ENCODE data around the gene SRRT. TPM values are rescaled to one million over a fixed set of nuclear protein-coding genes. Genes with fewer than 3 reads are reported as not detected.
A peak's percentile ranks its signal among the peaks of the same experiment; 100 is the strongest.

The SRRT gene
- total and polyA plus RNA-seq, 4 experiments from 2014 or later: 37.8 to 272 (median 175) TPM

DNA sequence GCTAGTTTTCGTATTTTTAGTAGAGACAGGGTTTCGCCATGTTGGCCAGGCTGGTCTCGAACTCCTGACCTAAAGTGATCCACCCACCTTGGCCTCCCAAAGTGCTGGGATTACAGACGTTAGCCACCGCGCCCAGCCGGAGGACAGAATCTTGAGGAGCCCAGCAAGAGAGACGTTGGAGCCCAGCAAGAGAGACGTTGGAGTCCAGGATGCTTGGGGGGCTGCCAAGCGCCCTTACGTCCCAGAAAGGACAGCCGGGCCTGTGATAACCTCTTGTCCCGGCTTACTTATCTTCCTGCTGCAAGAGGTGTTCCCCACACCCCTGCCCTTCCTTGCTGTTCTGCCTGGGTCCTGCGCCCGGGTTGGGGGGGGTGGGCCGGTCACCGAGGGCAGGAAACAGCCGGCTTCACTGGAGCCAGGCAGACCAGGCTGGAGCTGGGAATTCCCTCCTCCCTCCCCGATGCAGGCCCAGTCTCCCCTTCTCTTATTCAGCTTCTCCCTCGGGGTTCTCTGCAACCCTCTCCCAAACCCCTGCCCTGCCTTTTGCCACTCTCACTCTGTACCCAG, 45.7 kb upstream of the SRRT start:
- Mint-ChIP-seq H3K36me3 (peaks cover 0 to 4% of the 10 kb centered on the region in 2 donors), H3K4me3 (peak overlapping the region in 1 of 8 donors; percentile 22), H3K27ac (no peak overlapping the region), H3K9me3 (peaks cover 0 to 8% (median 0%) of the 10 kb centered on the region in 8 donors), H3K4me1 (peaks cover 14 to 29% (median 21%) of the 10 kb centered on the region in 4 donors), H3K27me3 (peaks cover 22 to 28% of the 10 kb centered on the region in 2 donors)
- intact Hi-C loops (cut with micrococcal nuclease): no loop called here
- Histone ChIP-seq H3K27ac (ENCODE audit: low read depth, low read length) (no peak overlapping the region), H3K36me3 (ENCODE audit: insufficient read depth, low read length) (no peaks in the 10 kb centered on the region), H3K9me3 (ENCODE audit: control insufficient read depth in 1 of 2, low read length in 2 of 2) (no peaks in the 10 kb centered on the region), H3K27me3 (ENCODE audit: insufficient read depth, low read length) (peaks cover 4% of the 10 kb centered on the region), H3K4me3 (ENCODE audit: low read length in 2 of 2) (no peak overlapping the region), H3K4me1 (ENCODE audit: insufficient read depth, low read length) (peaks cover 13% of the 10 kb centered on the region)
- ChIA-PET CTCF (ENCODE audit: partially characterized antibody) (no interaction called here), POLR2A (ENCODE audit: partially characterized antibody) (no interaction called here)
- DNase-seq: no peak

DNA sequence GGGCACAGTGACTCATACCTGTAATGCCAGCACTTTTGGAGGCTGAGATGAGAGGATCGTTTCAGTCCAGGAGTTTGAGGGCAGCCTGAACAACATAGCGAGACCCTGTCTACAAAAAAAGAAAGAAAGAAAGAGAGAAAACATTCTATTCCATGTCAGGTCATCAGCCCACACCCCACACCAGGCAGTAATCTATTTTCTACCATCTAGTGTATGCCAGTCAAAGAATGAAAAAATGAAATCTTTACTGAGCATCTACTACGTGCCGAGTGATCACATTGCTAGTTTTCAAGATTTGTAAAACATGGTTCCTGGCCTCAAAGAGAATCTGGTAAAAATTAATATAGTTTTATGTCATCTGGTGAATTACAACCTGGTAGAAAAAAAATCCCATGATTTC, 44.5 kb upstream of the SRRT start:
- Mint-ChIP-seq H3K27ac (no peak overlapping the region), H3K4me1 (peaks cover 14 to 30% (median 20%) of the 10 kb centered on the region in 4 donors), H3K27me3 (peaks cover 20 to 26% of the 10 kb centered on the region in 2 donors), H3K4me3 (no peak overlapping the region), H3K36me3 (peaks cover 0 to 2% of the 10 kb centered on the region in 2 donors), H3K9me3 (peaks cover 0 to 8% (median 0%) of the 10 kb centered on the region in 8 donors)
- H3K27ac ChIP-seq (ENCODE audit: low read depth, low read length): no peak overlapping the region
- peaks cover 13% of the 10 kb centered on the region for H3K4me1 ChIP-seq (ENCODE audit: insufficient read depth, low read length)
- ChIA-PET CTCF (ENCODE audit: partially characterized antibody) (no interaction called here), POLR2A (ENCODE audit: partially characterized antibody) (no interaction called here)
- H3K36me3 ChIP-seq (ENCODE audit: insufficient read depth, low read length): no peaks in the 10 kb centered on the region
- intact Hi-C loops (cut with micrococcal nuclease): no loop called here
- no peak overlapping the region for H3K4me3 ChIP-seq (ENCODE audit: low read length in 2 of 2)
- H3K9me3 ChIP-seq (ENCODE audit: control insufficient read depth in 1 of 2, low read length in 2 of 2): no peaks in the 10 kb centered on the region
- DNase-seq: no peak
- H3K27me3 ChIP-seq (ENCODE audit: insufficient read depth, low read length): peaks cover 4% of the 10 kb centered on the region

DNA sequence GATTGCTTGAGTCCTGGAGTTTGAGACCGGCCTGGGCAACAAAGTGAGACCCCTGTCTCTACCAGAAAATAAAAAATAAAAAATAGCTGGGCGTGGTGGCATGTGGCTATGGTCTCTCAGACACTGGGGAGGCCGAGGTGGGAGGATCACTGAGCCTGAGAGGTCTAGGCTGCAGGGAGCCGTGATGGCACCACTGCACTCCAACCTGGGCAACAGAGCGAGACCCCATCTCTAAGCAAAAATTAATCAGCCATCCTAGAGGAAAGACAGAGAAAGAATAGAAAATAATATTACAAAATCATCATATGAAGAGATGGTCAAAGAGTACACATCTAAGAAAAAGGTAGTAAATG, 42.6 kb upstream of the SRRT start:
- CTCF ChIA-PET (ENCODE audit: partially characterized antibody): interaction anchor here (1.7 to 2.1 kb wide), 2 partner anchors 16 to 20 kb away, joined by 5 to 9 read pairs; partner anchors contain the start of gene SLC12A9
- POLR2A ChIA-PET (ENCODE audit: partially characterized antibody): no interaction called here
- H3K27ac Mint-ChIP-seq: peak overlapping the region in 1 of 7 donors; percentile 17

DNA sequence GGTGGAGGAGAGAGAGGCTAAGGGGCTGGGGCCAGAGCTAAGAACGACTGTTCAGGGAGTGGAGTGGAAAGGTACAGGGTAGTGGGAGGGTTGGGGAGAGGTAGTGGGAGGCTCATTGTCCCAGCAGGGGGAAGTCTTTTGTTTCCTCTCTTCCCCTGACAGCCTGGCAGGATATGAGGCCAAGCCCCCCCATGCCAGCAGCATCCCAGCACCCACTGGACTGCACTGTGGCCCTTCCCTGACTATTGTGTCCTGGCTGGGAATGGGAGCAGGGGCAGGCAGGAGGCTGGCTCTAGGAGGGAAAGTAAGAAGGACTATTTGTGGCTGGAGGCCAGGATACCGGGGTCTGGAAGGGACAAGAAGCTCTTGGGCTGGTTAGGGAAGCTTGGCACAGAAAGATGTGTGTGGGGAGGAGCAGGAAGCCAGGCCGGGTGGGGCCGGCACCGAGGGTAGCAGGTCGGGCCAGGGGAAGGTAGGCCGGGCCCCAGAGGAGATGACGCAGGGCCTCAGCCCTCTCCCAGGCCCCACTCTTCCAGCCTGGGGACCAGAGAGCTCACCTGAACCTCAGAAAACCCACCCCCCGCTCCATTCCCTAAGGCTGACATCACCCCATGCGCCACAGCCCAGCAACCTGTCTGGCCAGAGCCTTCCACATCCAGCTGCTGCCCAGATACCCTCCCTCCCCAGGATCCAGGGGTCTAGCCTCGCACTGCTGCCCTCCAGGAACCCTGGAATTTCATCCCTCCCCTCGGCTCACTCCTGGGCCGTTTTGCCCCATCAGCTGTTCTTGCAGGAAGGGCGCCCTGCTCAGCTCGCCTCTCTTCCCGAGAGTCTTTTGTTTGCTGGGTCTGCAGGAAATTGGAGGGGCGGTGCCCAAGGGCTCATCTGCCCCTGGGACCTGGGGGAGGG, 38.7 kb upstream of the SRRT start:
- no peak for DNase-seq
- peaks cover 2 to 21% (median 7%) of the 10 kb centered on the region in 4 donors for H3K4me1 Mint-ChIP-seq
- intact Hi-C loops (cut with micrococcal nuclease): loop anchor here (5.0 kb wide), 1 partner anchor 51 kb away; the partner anchor contains the start of gene UFSP1
- peaks cover 9% of the 10 kb centered on the region for H3K4me1 ChIP-seq (ENCODE audit: insufficient read depth, low read length)
- H3K27ac Mint-ChIP-seq: peak overlapping the region in 4 of 7 donors; percentile 36 to 89 (median 53)
- peaks cover 0 to 2% (median 0%) of the 10 kb centered on the region in 8 donors for H3K9me3 Mint-ChIP-seq
- no peaks in the 10 kb centered on the region for H3K9me3 ChIP-seq (ENCODE audit: control insufficient read depth in 1 of 2, low read length in 2 of 2)
- H3K27me3 ChIP-seq (ENCODE audit: insufficient read depth, low read length): no peaks in the 10 kb centered on the region
- H3K4me3 ChIP-seq (ENCODE audit: low read length in 2 of 2): no peak overlapping the region
- ChIA-PET CTCF (ENCODE audit: partially characterized antibody) (no interaction called here), POLR2A (ENCODE audit: partially characterized antibody) (interaction anchor here (1.3 kb wide), 1 partner anchor 16 kb away, joined by 3 read pairs; the partner anchor contains the start of gene SLC12A9)
- H3K36me3 Mint-ChIP-seq: no peaks in the 10 kb centered on the region
- H3K36me3 ChIP-seq (ENCODE audit: insufficient read depth, low read length): no peaks in the 10 kb centered on the region
- H3K4me3 Mint-ChIP-seq: peak overlapping the region in 5 of 8 donors; percentile 44 to 76 (median 63)
- H3K27ac ChIP-seq (ENCODE audit: low read depth, low read length): no peak overlapping the region
- peaks cover 0 to 4% of the 10 kb centered on the region in 2 donors for H3K27me3 Mint-ChIP-seq

More for the DNA sequence above, 42.6 kb upstream of the SRRT start:
- H3K36me3 ChIP-seq (ENCODE audit: insufficient read depth, low read length): no peaks in the 10 kb centered on the region
- Mint-ChIP-seq H3K36me3 (no peaks in the 10 kb centered on the region), H3K4me3 (no peak overlapping the region), H3K27me3 (peaks cover 9 to 15% of the 10 kb centered on the region in 2 donors), H3K4me1 (peaks cover 7 to 29% (median 12%) of the 10 kb centered on the region in 4 donors), H3K9me3 (peaks cover 0 to 2% (median 0%) of the 10 kb centered on the region in 8 donors)
- peaks cover 19% of the 10 kb centered on the region for H3K4me1 ChIP-seq (ENCODE audit: insufficient read depth, low read length)
- H3K9me3 ChIP-seq (ENCODE audit: control insufficient read depth in 1 of 2, low read length in 2 of 2): no peaks in the 10 kb centered on the region
- DNase-seq: no peak
- H3K27me3 ChIP-seq (ENCODE audit: insufficient read depth, low read length): peaks cover 4% of the 10 kb centered on the region
- intact Hi-C loops (cut with micrococcal nuclease): no loop called here
- H3K27ac ChIP-seq (ENCODE audit: low read depth, low read length): no peak overlapping the region
- H3K4me3 ChIP-seq (ENCODE audit: low read length in 2 of 2): no peak overlapping the region

DNA sequence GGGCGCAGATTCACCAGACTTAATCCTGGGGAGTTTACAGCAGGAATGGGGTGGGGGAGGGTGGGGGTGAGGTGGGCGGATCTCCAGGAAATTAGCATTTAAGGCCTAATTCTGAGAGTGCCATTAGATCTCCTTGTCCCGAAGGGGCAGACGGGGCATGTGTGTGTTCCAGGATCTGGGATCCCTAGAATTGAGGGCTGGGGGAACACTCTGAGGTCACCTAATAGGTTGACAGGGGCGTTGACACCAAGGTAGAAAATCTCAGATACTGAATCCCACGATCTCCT, 38.1 kb upstream of the SRRT start:
- ChIA-PET CTCF (ENCODE audit: partially characterized antibody) (no interaction called here), POLR2A (ENCODE audit: partially characterized antibody) (no interaction called here)
- Histone ChIP-seq H3K36me3 (ENCODE audit: insufficient read depth, low read length) (no peaks in the 10 kb centered on the region), H3K27ac (ENCODE audit: low read depth, low read length) (peak overlapping the region; percentile 37), H3K9me3 (ENCODE audit: control insufficient read depth in 1 of 2, low read length in 2 of 2) (no peaks in the 10 kb centered on the region), H3K4me1 (ENCODE audit: insufficient read depth, low read length) (peaks cover 9% of the 10 kb centered on the region), H3K27me3 (ENCODE audit: insufficient read depth, low read length) (no peaks in the 10 kb centered on the region), H3K4me3 (ENCODE audit: low read length in 2 of 2) (peak overlapping the region in 1 of 2 donors; percentile 51)
- intact Hi-C loops (cut with micrococcal nuclease): loop anchor here (1.0 to 5.0 kb wide), 3 partner anchors 16 to 130 kb away; partner anchors contain the start of genes POP7, SLC12A9 and UFSP1
- Mint-ChIP-seq H3K27ac (peak overlapping the region in 3 of 7 donors; percentile 78 to 91 (median 88)), H3K36me3 (no peaks in the 10 kb centered on the region), H3K27me3 (peaks cover 0 to 2% of the 10 kb centered on the region in 2 donors), H3K4me3 (peak overlapping the region; percentile 75 to 90 (median 85)), H3K9me3 (peaks cover 0 to under 1% (median 0%) of the 10 kb centered on the region in 8 donors), H3K4me1 (peaks cover 2 to 21% (median 7%) of the 10 kb centered on the region in 4 donors)
- no peak for DNase-seq

DNA sequence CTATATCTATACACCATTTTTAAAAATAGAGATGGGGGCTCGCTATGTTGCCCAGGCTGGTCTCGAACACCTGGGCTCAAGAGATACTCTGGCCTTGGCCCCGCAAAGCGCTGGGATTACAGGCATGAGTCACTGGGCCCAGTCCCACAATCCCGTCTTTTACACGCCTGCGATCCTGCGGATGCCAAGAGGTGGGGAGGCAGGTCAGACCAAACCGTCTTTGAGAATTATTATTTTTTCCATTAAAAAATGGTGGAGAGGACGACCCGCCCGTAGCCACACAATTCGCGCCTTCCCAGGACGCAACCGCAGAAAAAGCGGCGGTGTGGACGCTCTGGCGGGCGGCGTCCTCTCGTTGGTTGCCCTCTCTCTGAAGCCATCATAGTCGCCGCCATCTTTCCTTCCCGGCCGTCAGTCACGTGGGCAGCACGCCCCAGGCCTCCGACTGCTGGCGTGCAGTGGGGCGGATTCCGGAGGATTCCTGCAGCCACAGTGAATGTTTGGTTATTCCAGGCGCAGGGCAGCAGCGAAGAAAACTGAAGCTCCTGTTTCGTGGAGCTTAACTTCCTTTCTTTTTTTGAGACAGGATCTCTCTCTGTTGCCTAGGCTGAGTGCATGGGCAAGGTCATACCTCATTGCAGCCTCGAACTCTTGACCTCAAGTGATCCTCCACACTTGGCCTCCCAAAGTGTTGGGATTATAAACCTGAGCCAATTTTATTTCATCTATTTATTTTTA, 37.6 kb upstream of the SRRT start:
- peak overlapping the region; percentile 75 to 90 (median 85) for H3K4me3 Mint-ChIP-seq
- peak overlapping the region; percentile 64 to 92 (median 88) for H3K27ac Mint-ChIP-seq
- peaks cover 2 to 21% (median 7%) of the 10 kb centered on the region in 4 donors for H3K4me1 Mint-ChIP-seq
- intact Hi-C loops (cut with micrococcal nuclease): loop anchor here (1.0 to 5.0 kb wide), 3 partner anchors 15 to 131 kb away; partner anchors contain the start of genes POP7, SLC12A9 and UFSP1
- CTCF ChIA-PET (ENCODE audit: partially characterized antibody): interaction anchor here (0.6 to 1.0 kb wide), 4 partner anchors 10 to 231 kb away, joined by 3 to 5 read pairs (median 4); partner anchors contain the start of gene SLC12A9
- H3K36me3 ChIP-seq (ENCODE audit: insufficient read depth, low read length): no peaks in the 10 kb centered on the region
- H3K27ac ChIP-seq (ENCODE audit: low read depth, low read length): peak overlapping the region; percentile 37
- no peaks in the 10 kb centered on the region for H3K9me3 Mint-ChIP-seq
- POLR2A ChIA-PET (ENCODE audit: partially characterized antibody): interaction anchor here (0.9 kb wide), 1 partner anchor 16 kb away, joined by 5 read pairs; the partner anchor contains the start of gene SLC12A9
- peak; percentile 57 to 71 (median 65) for DNase-seq
- H3K4me3 ChIP-seq (ENCODE audit: low read length in 2 of 2): peak overlapping the region in 1 of 2 donors; percentile 51
- peaks cover 9% of the 10 kb centered on the region for H3K4me1 ChIP-seq (ENCODE audit: insufficient read depth, low read length)
- H3K36me3 Mint-ChIP-seq: no peaks in the 10 kb centered on the region
- H3K27me3 Mint-ChIP-seq: peaks cover 0 to 2% of the 10 kb centered on the region in 2 donors
- H3K9me3 ChIP-seq (ENCODE audit: control insufficient read depth in 1 of 2, low read length in 2 of 2): no peaks in the 10 kb centered on the region
- H3K27me3 ChIP-seq (ENCODE audit: insufficient read depth, low read length): no peaks in the 10 kb centered on the region
